AG04450 (cell line): ENCODE data around the gene BABAM2. TPM values are rescaled to one million over a fixed set of nuclear protein-coding genes. Genes with fewer than 3 reads are reported as not detected.

Experiments used
- CTCF ChIA-PET: fragments of 300-600, 350-600 bp; formaldehyde crosslinking; extraction: SDS; loops from one replicate; lab custom pipeline; 2022; ENCODE audit warnings: antibody characterized with exemption, inconsistent platforms; lab: Charles Lee
- POLR2A ChIA-PET: fragments of 350-600 bp; formaldehyde crosslinking; extraction: SDS; loops from one replicate; lab custom pipeline; 2021; ENCODE audit warnings: antibody characterized with exemption, inconsistent platforms; lab: Yijun Ruan, JAX
- DNase-seq: peaks from one replicate; pipeline ENCODE4 v3.0.0-alpha.2; 2011; ENCODE audit warnings: low read depth, low spot score
- H3K27ac ChIP-seq: one replicate; pipeline ENCODE4 v1.5.1; 2012; ENCODE audit warnings: low read depth, low read length, control low read depth
- H3K27me3 ChIP-seq: one replicate; pipeline ENCODE4 v1.6.0; 2012; ENCODE audit warnings: low read length; ENCODE audit not compliant: control insufficient read depth, insufficient read depth
- H3K4me3 ChIP-seq: 2 replicates; pipeline ENCODE4 v1.5.1; 2011; ENCODE audit warnings: mild to moderate bottlenecking, low read depth, low read length, control low read depth
- H3K9me3 ChIP-seq: 2 replicates; pipeline ENCODE4 v1.5.1; 2012; ENCODE audit warnings: low read length; ENCODE audit not compliant: control insufficient read depth, insufficient read depth
- polyA plus RNA-seq: library from polyadenylated mRNA; depleted of rRNA; stranded (reverse); fragments of >200 nt; gene quantifications from 2 replicates; pipeline ENCODE4 v1.2.3, GENCODE V29; 2011
- TF ChIP-seq, protein P1 (sequence below): IDR thresholded peaks from 2 replicates; pipeline ENCODE4 v1.5.1; 2011; ENCODE audit warnings: low read depth, low read length, control low read depth, inconsistent platforms

BABAM2 gene
- polyA plus RNA-seq, 1 experiment: 44.5 TPM

DNA sequence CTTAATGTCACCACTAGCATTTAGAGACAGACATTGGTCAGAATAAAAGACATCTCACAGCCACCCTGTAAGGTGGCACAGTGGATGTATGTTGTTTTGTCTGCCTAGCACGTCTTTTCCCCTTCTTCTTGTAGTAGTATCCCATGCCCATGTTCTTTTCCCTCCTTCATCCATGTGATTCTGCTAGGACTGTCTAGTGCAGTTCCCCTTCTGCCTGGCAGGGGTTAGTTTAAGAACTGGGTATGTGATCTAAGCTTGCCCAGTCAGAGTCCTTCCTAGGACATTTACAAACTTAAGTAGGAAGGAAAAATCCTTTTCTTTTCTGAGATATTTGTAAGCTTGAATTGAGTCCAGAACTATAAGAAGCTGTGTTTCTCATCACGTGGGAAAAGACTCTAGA, 172.3 kb downstream of the BABAM2 start:
- H3K4me3 ChIP-seq: no peak overlapping the region
- ChIA-PET POLR2A (no interaction called here), CTCF (interaction anchor here (1.5 to 1.7 kb wide), 2 partner anchors 17 to 308 kb away, joined by 3 to 4 read pairs; no protein-coding TSS in a partner anchor)
- no peaks in the 10 kb centered on the region for H3K27me3 ChIP-seq
- TF ChIP-seq, protein P1, sequence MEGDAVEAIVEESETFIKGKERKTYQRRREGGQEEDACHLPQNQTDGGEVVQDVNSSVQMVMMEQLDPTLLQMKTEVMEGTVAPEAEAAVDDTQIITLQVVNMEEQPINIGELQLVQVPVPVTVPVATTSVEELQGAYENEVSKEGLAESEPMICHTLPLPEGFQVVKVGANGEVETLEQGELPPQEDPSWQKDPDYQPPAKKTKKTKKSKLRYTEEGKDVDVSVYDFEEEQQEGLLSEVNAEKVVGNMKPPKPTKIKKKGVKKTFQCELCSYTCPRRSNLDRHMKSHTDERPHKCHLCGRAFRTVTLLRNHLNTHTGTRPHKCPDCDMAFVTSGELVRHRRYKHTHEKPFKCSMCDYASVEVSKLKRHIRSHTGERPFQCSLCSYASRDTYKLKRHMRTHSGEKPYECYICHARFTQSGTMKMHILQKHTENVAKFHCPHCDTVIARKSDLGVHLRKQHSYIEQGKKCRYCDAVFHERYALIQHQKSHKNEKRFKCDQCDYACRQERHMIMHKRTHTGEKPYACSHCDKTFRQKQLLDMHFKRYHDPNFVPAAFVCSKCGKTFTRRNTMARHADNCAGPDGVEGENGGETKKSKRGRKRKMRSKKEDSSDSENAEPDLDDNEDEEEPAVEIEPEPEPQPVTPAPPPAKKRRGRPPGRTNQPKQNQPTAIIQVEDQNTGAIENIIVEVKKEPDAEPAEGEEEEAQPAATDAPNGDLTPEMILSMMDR: no peak
- no peaks in the 10 kb centered on the region for H3K9me3 ChIP-seq
- no peak overlapping the region for H3K27ac ChIP-seq
- DNase-seq: no peak

DNA sequence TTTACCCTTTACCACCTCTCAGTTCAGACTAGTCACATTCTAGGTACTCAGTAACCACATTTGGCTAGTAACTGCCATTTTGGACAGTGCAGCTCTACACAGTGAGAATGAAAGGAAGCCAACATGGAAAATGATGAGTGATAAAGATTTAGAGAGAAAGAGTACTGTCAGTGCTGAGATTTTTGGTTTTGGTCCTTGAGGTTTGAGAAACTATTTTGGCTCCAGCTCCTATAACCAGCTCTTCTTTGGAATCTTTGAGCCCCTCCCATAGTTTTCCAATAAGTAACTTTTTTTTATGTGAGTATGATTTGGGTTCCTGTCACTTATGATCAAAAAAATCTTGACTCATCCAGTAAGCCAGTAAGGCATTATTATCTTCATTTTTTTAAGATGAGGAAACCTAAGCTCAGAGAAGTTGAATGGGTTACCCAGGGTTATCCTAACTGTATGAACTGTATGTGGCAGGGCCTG, 173.0 kb downstream of the BABAM2 start:
- H3K27ac ChIP-seq: no peak overlapping the region

DNA sequence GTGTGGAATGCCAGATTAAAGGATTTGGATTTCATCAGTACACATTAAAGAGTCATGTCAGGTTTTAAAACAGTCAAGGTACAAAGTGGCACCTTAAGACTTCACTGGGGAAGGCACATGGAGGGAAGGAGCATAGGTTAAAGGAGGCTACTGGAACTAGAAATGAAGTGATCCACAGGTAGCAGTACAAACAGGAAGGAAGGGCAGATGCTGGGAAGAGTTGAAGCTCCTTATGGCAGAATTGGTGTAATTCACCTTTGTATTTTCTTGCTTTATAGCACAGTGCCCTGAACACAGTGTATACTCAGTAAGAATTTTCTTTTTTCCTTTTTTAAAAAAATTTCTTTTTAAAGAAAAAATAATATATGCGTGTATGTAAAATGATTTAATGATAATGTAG, 177.1 kb downstream of the BABAM2 start:
- no peak overlapping the region for H3K27ac ChIP-seq
- ChIA-PET POLR2A (no interaction called here), CTCF (no interaction called here)
- no peak overlapping the region for H3K4me3 ChIP-seq
- H3K9me3 ChIP-seq: no peaks in the 10 kb centered on the region; the same call in 1 of the 2 replicates
- TF ChIP-seq, protein P1: no peak
- DNase-seq: no peak
- no peaks in the 10 kb centered on the region for H3K27me3 ChIP-seq

More for the DNA sequence above, 173.0 kb downstream of the BABAM2 start:
- TF ChIP-seq, protein P1: no peak
- ChIA-PET CTCF (interaction anchor here (0.8 to 1.7 kb wide), 3 partner anchors 8 to 309 kb away, joined by 3 to 4 read pairs (median 3); no protein-coding TSS in a partner anchor), POLR2A (no interaction called here)
- Histone ChIP-seq H3K9me3 (no peaks in the 10 kb centered on the region), H3K27me3 (no peaks in the 10 kb centered on the region), H3K4me3 (no peak overlapping the region)
- DNase-seq: no peak

DNA sequence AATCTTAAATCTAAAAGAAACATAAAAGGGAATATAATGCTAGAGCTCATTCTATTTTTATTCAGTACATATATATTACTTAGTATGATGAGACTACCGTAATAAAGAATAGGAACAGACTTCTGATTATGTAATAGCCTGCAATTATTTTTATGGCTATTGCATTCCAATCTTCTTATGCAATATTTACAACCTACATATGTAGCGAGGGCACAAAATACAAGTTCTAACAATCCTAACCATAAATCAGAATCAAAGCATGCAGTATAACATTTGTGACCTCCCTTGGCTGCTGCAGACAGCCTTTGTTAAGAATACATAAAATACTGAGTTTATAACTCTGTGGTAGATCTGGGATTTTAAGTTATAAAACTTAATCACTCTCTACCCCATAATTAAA, 177.6 kb downstream of the BABAM2 start:
- DNase-seq: no peak
- CTCF ChIA-PET: no interaction called here
- POLR2A ChIA-PET: no interaction called here
- H3K27ac ChIP-seq: no peak overlapping the region
- no peaks in the 10 kb centered on the region; the same call in 1 of the 2 replicates for H3K9me3 ChIP-seq
- TF ChIP-seq, protein P1: no peak
- H3K4me3 ChIP-seq: no peak overlapping the region
- H3K27me3 ChIP-seq: no peaks in the 10 kb centered on the region

DNA sequence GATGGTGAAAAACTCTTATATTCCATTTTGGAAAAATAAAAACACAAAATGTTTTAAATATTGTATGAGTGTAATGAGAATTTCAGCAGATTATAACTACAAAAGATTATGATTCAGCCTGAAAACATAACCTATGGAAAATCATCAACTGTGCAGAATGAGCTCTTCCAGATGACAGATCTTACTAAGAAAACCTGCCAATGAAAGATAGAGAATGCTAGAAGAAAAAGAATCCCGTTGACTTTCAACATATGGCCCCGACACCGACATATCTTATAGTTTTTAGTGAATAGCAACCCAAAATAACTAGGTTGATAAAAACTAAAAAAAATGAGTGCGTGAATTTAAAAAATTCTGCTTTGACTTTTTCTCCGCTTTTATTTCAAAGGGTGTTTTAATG, 178.0 kb downstream of the BABAM2 start:
- H3K27me3 ChIP-seq: no peaks in the 10 kb centered on the region
- POLR2A ChIA-PET: no interaction called here
- CTCF ChIA-PET: no interaction called here

More for the DNA sequence above, 178.0 kb downstream of the BABAM2 start:
- no peak for DNase-seq
- Histone ChIP-seq H3K27ac (no peak overlapping the region), H3K9me3 (no peaks in the 10 kb centered on the region; the same call in 1 of the 2 replicates), H3K4me3 (no peak overlapping the region)
- TF ChIP-seq, protein P1: no peak
